GM12891 (cell line): ENCODE results near the gene CPLANE2.

ENCODE experiments used
- POLR2A ChIP-seq: IDR thresholded peaks from 2 replicates; pipeline ENCODE4 v1.6.1; 2011; ENCODE audit warnings: low read depth, low read length, control low read depth
- POLR2AphosphoS5 ChIP-seq: IDR thresholded peaks from 2 replicates; pipeline ENCODE4 v1.6.1; 2011; ENCODE audit warnings: low read depth, low read length, control low read depth
- TAF1 ChIP-seq: IDR thresholded peaks from 2 replicates; pipeline ENCODE4 v1.6.1; 2011; ENCODE audit warnings: low read depth, low read length, control low read depth

GRCh38 chr1:16199700-16200099 lies 37.3 kb downstream of the CPLANE2 start:
- no peak for TF ChIP-seq POLR2A
- no peak for TF ChIP-seq POLR2AphosphoS5
- no peak for TF ChIP-seq TAF1
